K562 (cell line): ENCODE data around the gene WWC2. TPM values are rescaled to one million over a fixed set of nuclear protein-coding genes. Genes with fewer than 3 reads are reported as not detected.

Experiments
- L3MBTL2 ChIP-seq: fragments of 450-650 bp; IDR thresholded peaks from 2 replicates; pipeline ENCODE4 v1.6.1; 2016; ENCODE audit warnings: mild to moderate bottlenecking, moderate library complexity
- MECOM ChIP-seq: fragments of 250-450 bp; sonication (Bioruptor Pico); IDR thresholded peaks from 2 replicates; pipeline ENCODE4 v1.8.0; 2022; ENCODE audit warnings: inconsistent platforms
- RBM17 ChIP-seq: fragments of 200-400 bp; formaldehyde crosslinking; IDR thresholded peaks from 2 replicates; pipeline ENCODE4 v1.6.1; 2017; ENCODE audit warnings: low read depth, mild to moderate bottlenecking, low read length, borderline replicate concordance
- ZBTB17 ChIP-seq: fragments of 450-650 bp; formaldehyde crosslinking; IDR thresholded peaks from 2 replicates; pipeline ENCODE4 v1.4.0; 2020; ENCODE audit warnings: mild to moderate bottlenecking
- ZNF551 ChIP-seq: fragments of 250-450 bp; sonication (Bioruptor Pico); IDR thresholded peaks from 2 replicates; pipeline ENCODE4 v1.5.0; 2021; ENCODE audit warnings: mild to moderate bottlenecking, moderate library complexity
- ZNF584 ChIP-seq: fragments of 200-800 bp; sonication (Bioruptor generic); IDR thresholded peaks from 2 replicates; pipeline ENCODE4 v1.6.1; 2016; ENCODE audit warnings: low read depth, mild to moderate bottlenecking, missing genetic modification characterization, missing compliant biosample characterization
- polyA plus RNA-seq, 8 experiments: library from polyadenylated mRNA; depleted of rRNA in 4 of 8; stranded (reverse) in 5 of 8; unstranded in 3 of 8; fragments of >200 nt; fragmentation: Nextera tagmentation in 2 of 8; fragmentation: Illumina TruSeq in 1 of 8; extraction: Ambion mirVana in 2 of 8; extraction: Trizol in 1 of 8; gene quantifications; 2 replicates each; pipeline versions ENCODE4 v1.2.1 to v1.2.3, GENCODE V29; 2011 to 2014; ENCODE audit warnings: inconsistent platforms in 1 of 8, missing spikeins in 1 of 8
- total RNA-seq, 7 experiments: library from RNA; depleted of rRNA in 6 of 7; stranded (reverse); fragments of >200 nt in 6 of 7; fragmentation: Illumina TruSeq in 2 of 7; extraction: Trizol in 2 of 7; gene quantifications; 2 replicates each; pipeline versions ENCODE4 v1.2.1 to v1.2.3, GENCODE V29; 2011 to 2021; ENCODE audit warnings: low replicate concordance in 1 of 7
- TF ChIP-seq, protein P1 (sequence below): fragments of 250-450 bp; sonication (Bioruptor Pico); IDR thresholded peaks from 2 replicates; pipeline ENCODE4 v1.5.1; 2021; ENCODE audit warnings: mild to moderate bottlenecking
- TF ChIP-seq, protein P2 (sequence below): fragments of 250-450 bp; sonication (Bioruptor Pico); IDR thresholded peaks from 2 replicates; pipeline ENCODE4 v1.6.1; 2021; ENCODE audit warnings: mild to moderate bottlenecking
- TF ChIP-seq, protein P3 (sequence below): fragments of 450-650 bp; formaldehyde crosslinking; IDR thresholded peaks from 2 replicates; pipeline ENCODE4 v1.4.0; 2020; ENCODE audit warnings: mild to moderate bottlenecking, moderate library complexity
- TF ChIP-seq, protein P4 (sequence below): fragments of 250-450 bp; sonication (Bioruptor Pico); IDR thresholded peaks from 2 replicates; pipeline ENCODE4 v1.5.0; 2020; ENCODE audit warnings: mild to moderate bottlenecking
- TF ChIP-seq, protein P5 (sequence below): fragments of 450-650 bp; IDR thresholded peaks from 2 replicates; pipeline ENCODE4 v1.6.1; 2017; ENCODE audit warnings: mild to moderate bottlenecking, moderate library complexity

Gene WWC2
- total and polyA plus RNA-seq, 9 of the 15 experiments (the other 6 are each of a cell fraction or from before 2014, with no cell fraction given), result 3.7 to 39.4 (median 19.6) TPM

DNA sequence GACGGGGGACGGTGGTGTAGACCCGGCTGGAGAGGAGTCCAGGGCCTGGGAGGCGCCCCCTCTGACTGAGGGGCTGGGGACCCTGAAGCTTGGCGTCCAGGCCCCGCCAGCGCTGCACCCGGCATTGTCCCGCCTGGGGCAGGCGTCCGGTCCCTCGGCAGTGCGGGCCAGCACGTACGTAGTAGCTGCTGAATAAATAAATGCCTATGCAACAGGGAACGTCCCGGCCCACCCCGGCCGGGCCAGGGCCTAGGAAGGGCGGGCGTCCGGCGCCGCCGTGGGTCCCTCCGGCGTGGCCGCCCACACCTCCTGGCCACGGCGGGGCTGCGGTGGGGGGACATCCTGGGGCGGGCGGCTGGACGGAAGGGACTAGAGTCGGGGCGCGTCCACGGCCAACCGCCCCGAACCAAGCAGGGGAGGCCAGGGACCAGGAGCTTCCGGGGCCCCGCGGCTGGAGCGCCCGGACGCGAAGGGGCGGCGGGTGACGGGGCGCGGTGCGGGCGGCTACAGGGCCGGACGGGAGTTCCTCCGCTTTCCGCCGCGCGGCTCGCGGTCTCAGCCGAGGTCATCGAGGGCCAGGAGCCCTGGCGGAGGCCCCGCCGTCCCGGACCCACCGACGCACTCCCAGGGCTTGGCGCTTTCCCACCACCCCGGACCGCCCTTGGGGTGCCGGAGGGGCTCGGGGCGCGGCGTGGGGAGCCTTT, 886 bp upstream of the WWC2 start (continued):
- TF ChIP-seq, protein P1, sequence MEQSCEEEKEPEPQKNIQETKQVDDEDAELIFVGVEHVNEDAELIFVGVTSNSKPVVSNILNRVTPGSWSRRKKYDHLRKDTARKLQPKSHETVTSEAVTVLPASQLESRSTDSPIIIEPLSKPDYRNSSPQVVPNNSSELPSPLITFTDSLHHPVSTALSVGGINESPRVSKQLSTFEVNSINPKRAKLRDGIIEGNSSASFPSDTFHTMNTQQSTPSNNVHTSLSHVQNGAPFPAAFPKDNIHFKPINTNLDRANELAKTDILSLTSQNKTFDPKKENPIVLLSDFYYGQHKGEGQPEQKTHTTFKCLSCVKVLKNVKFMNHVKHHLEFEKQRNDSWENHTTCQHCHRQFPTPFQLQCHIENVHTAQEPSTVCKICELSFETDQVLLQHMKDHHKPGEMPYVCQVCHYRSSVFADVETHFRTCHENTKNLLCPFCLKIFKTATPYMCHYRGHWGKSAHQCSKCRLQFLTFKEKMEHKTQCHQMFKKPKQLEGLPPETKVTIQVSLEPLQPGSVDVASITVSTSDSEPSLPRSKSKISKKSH (CRISPR knock-in tag), result no peak
- TF ChIP-seq MECOM (CRISPR knock-in tag) (no peak), ZBTB17 (no peak), ZNF551 (no peak), RBM17 (no peak), ZNF584 (CRISPR knock-in tag) (no peak), L3MBTL2 (peak; percentile 78; the same call in 1 of the 2 replicates)
- TF ChIP-seq, protein P2, sequence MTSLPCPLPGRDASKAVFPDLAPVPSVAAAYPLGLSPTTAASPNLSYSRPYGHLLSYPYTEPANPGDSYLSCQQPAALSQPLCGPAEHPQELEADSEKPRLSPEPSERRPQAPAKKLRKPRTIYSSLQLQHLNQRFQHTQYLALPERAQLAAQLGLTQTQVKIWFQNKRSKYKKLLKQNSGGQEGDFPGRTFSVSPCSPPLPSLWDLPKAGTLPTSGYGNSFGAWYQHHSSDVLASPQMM (CRISPR knock-in tag), result no peak
- TF ChIP-seq, protein P3, sequence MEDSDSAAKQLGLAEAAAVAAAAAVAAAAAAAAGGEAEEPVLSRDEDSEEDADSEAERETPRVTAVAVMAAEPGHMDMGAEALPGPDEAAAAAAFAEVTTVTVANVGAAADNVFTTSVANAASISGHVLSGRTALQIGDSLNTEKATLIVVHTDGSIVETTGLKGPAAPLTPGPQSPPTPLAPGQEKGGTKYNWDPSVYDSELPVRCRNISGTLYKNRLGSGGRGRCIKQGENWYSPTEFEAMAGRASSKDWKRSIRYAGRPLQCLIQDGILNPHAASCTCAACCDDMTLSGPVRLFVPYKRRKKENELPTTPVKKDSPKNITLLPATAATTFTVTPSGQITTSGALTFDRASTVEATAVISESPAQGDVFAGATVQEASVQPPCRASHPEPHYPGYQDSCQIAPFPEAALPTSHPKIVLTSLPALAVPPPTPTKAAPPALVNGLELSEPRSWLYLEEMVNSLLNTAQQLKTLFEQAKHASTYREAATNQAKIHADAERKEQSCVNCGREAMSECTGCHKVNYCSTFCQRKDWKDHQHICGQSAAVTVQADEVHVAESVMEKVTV (CRISPR knock-in tag), result no peak
- TF ChIP-seq, protein P4, sequence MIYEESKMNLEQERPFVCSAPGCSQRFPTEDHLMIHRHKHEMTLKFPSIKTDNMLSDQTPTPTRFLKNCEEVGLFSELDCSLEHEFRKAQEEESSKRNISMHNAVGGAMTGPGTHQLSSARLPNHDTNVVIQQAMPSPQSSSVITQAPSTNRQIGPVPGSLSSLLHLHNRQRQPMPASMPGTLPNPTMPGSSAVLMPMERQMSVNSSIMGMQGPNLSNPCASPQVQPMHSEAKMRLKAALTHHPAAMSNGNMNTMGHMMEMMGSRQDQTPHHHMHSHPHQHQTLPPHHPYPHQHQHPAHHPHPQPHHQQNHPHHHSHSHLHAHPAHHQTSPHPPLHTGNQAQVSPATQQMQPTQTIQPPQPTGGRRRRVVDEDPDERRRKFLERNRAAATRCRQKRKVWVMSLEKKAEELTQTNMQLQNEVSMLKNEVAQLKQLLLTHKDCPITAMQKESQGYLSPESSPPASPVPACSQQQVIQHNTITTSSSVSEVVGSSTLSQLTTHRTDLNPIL (CRISPR knock-in tag), result no peak
- TF ChIP-seq, protein P5, sequence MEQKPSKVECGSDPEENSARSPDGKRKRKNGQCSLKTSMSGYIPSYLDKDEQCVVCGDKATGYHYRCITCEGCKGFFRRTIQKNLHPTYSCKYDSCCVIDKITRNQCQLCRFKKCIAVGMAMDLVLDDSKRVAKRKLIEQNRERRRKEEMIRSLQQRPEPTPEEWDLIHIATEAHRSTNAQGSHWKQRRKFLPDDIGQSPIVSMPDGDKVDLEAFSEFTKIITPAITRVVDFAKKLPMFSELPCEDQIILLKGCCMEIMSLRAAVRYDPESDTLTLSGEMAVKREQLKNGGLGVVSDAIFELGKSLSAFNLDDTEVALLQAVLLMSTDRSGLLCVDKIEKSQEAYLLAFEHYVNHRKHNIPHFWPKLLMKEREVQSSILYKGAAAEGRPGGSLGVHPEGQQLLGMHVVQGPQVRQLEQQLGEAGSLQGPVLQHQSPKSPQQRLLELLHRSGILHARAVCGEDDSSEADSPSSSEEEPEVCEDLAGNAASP, result no peak
